RWPE1 (cell line): Measurements from ENCODE around the gene GKN2.

Experiments used
- CTCF ChIA-PET: fragments of 350-600 bp; sonication (Branson Sonifier 250); formaldehyde crosslinking; extraction: SDS; loops from one replicate; lab custom pipeline; 2021; lab: Yijun Ruan, JAX
- POLR2A ChIA-PET: fragments of 400-600 bp; formaldehyde crosslinking; extraction: SDS; loops from one replicate; lab custom pipeline; 2020; ENCODE audit warnings: antibody characterized with exemption; ENCODE audit not compliant: low non-redundant PET; lab: Yijun Ruan, JAX
- DNase-seq: peaks from one replicate; pipeline ENCODE4 v3.0.0; 2012; ENCODE audit warnings: low spot score
- H3K27ac ChIP-seq: fragments of 450-650 bp; 2 replicates; pipeline ENCODE4 v1.5.1; 2017
- TF ChIP-seq, protein P1 (sequence below): fragments of 450-650 bp; conservative IDR thresholded peaks from 2 replicates; pipeline ENCODE4 v1.5.1; 2017; ENCODE audit warnings: low read depth, mild to moderate bottlenecking

Gene GKN2

DNA sequence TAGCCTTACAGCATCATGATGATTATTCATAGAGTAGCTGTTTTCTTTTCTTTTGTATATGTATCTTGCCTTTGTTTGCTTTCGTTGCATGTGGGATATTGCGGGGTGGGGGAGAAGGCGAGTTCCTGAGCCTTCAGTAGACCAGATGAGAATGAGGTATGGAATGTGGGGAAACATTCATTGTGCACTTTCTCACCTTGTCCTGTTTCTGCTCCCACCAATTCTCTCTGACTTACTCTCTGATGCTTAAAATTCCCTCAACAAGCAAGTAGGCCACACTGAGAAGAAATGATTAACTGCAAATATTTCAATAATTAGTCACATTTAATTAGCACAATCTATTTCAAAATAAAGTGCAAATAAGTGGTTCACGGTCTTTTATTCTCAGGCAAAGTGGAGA, 31.0 kb downstream of the GKN2 start:
- POLR2A ChIA-PET: no interaction called here
- CTCF ChIA-PET: interaction anchor here (0.5 kb wide), 1 partner anchor 80 kb away, joined by 3 read pairs; no protein-coding TSS in a partner anchor
- TF ChIP-seq, protein P1, sequence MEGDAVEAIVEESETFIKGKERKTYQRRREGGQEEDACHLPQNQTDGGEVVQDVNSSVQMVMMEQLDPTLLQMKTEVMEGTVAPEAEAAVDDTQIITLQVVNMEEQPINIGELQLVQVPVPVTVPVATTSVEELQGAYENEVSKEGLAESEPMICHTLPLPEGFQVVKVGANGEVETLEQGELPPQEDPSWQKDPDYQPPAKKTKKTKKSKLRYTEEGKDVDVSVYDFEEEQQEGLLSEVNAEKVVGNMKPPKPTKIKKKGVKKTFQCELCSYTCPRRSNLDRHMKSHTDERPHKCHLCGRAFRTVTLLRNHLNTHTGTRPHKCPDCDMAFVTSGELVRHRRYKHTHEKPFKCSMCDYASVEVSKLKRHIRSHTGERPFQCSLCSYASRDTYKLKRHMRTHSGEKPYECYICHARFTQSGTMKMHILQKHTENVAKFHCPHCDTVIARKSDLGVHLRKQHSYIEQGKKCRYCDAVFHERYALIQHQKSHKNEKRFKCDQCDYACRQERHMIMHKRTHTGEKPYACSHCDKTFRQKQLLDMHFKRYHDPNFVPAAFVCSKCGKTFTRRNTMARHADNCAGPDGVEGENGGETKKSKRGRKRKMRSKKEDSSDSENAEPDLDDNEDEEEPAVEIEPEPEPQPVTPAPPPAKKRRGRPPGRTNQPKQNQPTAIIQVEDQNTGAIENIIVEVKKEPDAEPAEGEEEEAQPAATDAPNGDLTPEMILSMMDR: no peak
- no peak for DNase-seq
- H3K27ac ChIP-seq: no peak overlapping the region

DNA sequence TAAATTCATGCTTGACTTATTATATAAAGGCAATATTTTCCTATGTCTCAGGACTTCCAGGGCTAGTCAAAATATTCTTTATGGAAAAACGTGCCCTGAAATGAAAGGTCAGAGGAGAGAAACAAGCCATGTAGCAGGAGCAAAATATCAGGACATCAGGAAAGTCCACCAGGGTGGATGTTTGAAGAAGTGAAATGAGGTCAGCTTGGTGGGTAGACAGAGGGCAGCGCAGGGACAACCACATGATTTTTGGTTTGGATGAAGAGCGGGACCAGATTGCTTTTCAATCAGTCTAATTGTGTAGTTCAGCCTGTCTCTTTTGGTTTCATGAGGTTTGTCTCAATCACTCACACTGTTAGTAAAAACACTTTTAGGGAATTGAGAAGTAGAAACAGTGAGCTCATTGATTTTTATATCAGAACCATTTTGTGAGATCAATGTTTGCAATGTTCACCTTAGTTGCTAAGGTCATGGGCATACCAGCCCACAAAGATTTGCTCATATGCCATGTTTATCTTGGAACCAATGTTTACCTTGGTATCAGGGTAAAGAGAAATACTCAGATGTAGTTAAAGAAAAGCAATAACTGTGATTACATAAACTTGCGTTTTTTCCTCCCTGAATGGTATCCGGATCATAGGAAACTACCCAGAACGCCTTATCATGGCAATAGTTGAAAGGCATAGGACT, 32.1 kb downstream of the GKN2 start:
- DNase-seq: no peak
- ChIA-PET POLR2A (no interaction called here), CTCF (no interaction called here)
- H3K27ac ChIP-seq: no peak overlapping the region
- TF ChIP-seq, protein P1: no peak

DNA sequence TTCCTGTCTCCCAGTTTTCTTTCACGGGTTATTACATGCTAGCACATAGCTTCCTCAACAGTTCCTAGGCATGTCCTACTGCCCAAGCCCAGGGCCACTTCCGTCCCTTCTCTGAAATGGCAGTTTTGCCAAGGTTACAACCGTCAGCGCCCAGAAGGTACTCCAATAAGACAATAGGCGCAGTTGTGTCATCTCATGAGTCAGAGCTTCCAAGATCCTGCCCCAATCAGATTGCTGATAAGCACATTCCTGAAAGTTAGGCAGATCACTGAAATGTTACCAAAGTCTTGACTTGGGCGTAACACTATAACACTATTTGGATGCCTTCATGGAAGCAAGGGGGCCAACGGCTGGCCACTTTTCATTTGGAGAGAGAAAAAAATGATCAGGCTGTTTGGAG, 34.2 kb downstream of the GKN2 start:
- CTCF ChIA-PET: interaction anchor here (0.6 to 1.4 kb wide), 4 partner anchors 8 to 455 kb away, joined by 3 to 5 read pairs (median 4); no protein-coding TSS in a partner anchor

DNA sequence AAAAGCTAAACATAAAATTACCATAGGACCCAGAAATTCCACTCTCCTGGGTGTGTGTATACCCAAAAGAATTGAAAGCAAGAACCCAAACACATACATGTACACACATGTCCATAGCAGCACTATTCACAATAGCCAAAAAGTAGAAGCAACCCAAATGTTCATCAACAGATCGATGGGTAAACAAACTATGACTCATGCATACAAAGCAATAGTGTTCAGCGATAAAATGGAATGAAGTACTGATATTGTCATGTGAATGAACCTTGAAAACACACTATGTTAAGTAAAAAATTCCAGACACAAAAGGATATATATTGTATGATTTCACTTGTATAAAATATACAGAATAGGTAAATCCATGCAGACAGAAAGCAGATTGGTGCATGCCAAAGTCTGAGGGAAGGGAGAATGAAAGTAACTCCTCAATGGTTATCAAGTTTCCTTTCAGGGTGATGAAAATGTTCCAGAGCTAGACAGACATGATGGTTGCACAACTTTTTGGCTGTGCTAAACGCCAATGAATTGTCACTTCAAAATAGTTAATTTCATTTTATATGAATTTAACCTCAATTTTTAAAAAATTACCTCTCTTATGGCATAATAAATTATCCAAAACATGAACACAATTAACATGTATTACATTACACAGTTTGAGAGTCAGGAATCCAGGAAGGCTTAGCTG, 35.5 kb downstream of the GKN2 start:
- DNase-seq: no peak
- CTCF ChIA-PET: no interaction called here
- no peak overlapping the region for H3K27ac ChIP-seq
- POLR2A ChIA-PET: no interaction called here
- TF ChIP-seq, protein P1: no peak

More for the DNA sequence above, 34.2 kb downstream of the GKN2 start:
- no peak for DNase-seq
- TF ChIP-seq, protein P1: no peak
- POLR2A ChIA-PET: no interaction called here
- no peak overlapping the region for H3K27ac ChIP-seq

DNA sequence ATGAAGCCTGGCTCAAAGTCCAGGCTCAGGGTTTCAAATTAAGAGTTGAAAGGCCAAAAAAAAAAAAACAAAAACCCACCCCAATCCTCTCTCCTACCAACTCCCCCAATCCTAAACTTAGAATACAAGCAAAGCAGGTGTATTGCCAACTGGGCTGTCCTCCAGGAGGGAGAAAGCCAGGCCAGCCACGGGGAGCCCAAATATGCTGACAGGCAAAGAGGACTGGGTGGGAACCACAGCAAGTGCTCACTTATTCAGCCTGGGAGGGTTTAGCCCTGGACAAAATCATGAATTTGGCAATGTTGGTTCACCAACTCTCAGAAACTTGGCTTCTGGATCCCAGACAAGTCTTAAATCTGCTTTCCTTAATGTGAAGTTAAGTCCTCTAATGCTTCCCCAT, 36.5 kb downstream of the GKN2 start:
- H3K27ac ChIP-seq: no peak overlapping the region
- POLR2A ChIA-PET: no interaction called here
- TF ChIP-seq, protein P1: no peak
- no peak for DNase-seq
- CTCF ChIA-PET: no interaction called here

DNA sequence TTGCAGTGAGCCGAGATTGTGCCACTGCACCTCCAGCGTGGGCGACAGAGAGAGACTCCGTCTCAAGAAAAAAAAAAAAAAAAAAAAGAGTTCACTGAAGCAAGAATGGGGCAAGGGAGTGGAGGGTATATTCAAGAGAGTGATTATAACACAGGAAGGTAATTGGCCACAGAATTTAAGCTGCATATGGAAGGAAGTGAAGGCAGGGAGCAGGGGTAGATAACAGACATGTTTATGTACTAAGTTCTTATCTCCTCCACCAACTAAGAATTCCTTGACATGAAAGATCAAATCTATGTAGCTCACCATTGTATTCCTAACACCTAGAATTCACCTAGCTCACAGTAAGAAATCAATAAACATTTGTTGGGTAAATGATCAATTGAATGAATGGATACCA, 37.3 kb downstream of the GKN2 start:
- H3K27ac ChIP-seq: no peak overlapping the region
- TF ChIP-seq, protein P1: no peak
- ChIA-PET POLR2A (no interaction called here), CTCF (no interaction called here)
- no peak for DNase-seq
